Measurements from ENCODE around the gene FAM83C. TPM values are rescaled to one million over a fixed set of nuclear protein-coding genes. Genes with fewer than 3 reads are reported as not detected.
"Not testable (repeated sequence)": the region's sequence is repeated elsewhere in the genome, so short reads cannot be mapped to it uniquely, and the experiment has no call there.

Gene FAM83C
- total RNA-seq, 1 experiment from 2014 or later: not detected

- in situ Hi-C loops (cut with HindIII; ENCODE audit: low pct_unique_long_range_greater_than_20kb, low sequenced_read_pairs): no loop called here
- no peak for DNase-seq (ENCODE audit: low read depth)
Measured at GRCh38 chr20:35277127-35277526, 15.1 kb downstream of the FAM83C start.

GRCh38 chr20:35276408-35276807, 15.8 kb downstream of the FAM83C start:
- DNase-seq (ENCODE audit: low read depth): no peak
- in situ Hi-C loops (cut with HindIII; ENCODE audit: low pct_unique_long_range_greater_than_20kb, low sequenced_read_pairs): no loop called here

GRCh38 chr20:35275741-35276251, 16.4 kb downstream of the FAM83C start:
- in situ Hi-C loops (cut with HindIII; ENCODE audit: low pct_unique_long_range_greater_than_20kb, low sequenced_read_pairs): no loop called here
- no peak for DNase-seq (ENCODE audit: low read depth)

DNA sequence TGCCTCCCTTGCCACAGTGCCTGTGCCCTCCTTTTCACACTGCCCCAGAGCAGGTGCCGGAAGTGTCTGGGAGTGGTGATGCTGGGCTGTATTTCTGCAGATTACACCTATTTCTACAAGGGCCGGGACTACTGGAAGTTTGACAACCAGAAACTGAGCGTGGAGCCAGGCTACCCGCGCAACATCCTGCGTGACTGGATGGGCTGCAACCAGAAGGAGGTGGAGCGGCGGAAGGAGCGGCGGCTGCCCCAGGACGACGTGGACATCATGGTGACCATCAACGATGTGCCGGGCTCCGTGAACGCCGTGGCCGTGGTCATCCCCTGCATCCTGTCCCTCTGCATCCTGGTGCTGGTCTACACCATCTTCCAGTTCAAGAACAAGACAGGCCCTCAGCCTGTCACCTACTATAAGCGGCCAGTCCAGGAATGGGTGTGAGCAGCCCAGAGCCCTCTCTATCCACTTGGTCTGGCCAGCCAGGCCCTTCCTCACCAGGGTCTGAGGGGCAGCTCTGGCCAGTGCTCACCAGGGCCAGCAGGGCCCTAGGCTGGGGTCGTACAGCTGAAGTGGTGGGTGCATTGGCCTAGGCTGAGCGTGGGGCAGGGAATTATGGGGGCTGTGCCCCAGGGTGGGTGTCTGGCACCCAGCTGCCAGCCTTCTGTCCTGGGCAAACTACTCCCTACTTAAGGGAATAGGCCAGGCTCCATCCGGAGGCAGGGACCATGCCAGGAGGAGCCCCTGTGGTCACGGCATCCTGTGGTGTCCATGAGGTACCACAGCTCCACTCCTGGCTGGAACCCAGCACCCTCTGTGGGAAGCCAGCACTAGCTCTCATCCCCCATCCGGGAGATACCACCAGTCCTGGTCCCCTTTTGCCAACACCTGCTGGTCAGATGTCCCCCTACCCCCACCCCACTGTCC, 17.8 kb downstream of the FAM83C start:
- no peak for DNase-seq (ENCODE audit: low read depth)
- in situ Hi-C loops (cut with HindIII; ENCODE audit: low pct_unique_long_range_greater_than_20kb, low sequenced_read_pairs): no loop called here

GRCh38 chr20:35273449-35274171, 18.6 kb downstream of the FAM83C start:
- in situ Hi-C loops (cut with HindIII; ENCODE audit: low pct_unique_long_range_greater_than_20kb, low sequenced_read_pairs): no loop called here
- no peak for DNase-seq (ENCODE audit: low read depth)

- no peak for DNase-seq (ENCODE audit: low read depth)
Measured at GRCh38 chr20:35271904-35272303, 20.3 kb downstream of the FAM83C start.

DNA sequence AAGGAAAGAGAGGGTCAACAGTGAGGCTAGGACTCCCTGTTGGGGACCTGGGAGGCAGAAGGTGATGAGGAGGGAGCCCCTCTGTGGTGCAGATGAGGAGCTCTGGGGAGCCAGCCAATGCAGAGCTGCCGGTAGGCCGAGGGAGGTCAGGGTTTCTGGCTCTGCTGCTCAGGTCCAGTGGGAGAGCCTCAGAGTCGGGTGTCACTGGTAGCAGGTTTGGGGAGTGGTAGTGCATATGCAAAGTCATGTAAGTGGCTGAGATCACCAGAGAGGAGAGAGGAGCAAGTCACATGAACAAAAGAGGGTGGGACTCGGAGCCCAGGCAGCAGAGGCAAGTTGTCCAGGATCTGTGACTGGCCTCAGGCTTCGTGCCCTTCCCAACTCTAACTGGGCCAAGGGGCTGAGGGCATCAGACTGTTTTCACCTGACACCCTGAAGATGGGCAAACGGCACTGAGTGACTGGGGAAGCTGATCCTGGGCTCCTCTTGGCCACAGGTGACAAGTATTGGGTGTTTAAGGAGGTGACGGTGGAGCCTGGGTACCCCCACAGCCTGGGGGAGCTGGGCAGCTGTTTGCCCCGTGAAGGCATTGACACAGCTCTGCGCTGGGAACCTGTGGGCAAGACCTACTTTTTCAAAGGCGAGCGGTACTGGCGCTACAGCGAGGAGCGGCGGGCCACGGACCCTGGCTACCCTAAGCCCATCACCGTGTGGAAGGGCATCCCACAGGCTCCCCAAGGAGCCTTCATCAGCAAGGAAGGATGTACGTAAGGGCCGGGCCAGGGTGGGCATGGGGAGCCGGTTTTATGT, 20.9 kb downstream of the FAM83C start:
- in situ Hi-C loops (cut with HindIII; ENCODE audit: low pct_unique_long_range_greater_than_20kb, low sequenced_read_pairs): no loop called here
- peak; percentile 63 for DNase-seq (ENCODE audit: low read depth)

More at GRCh38 chr20:35271904-35272303, 20.3 kb downstream of the FAM83C start:
- in situ Hi-C loops (cut with HindIII; ENCODE audit: low pct_unique_long_range_greater_than_20kb, low sequenced_read_pairs): no loop called here

- no peak for DNase-seq (ENCODE audit: low read depth)
- in situ Hi-C loops (cut with HindIII; ENCODE audit: low pct_unique_long_range_greater_than_20kb, low sequenced_read_pairs): no loop called here
Measured at GRCh38 chr20:35270021-35270902, 22.0 kb downstream of the FAM83C start.

- peak; percentile 61 for DNase-seq (ENCODE audit: low read depth)
- in situ Hi-C loops (cut with HindIII; ENCODE audit: low pct_unique_long_range_greater_than_20kb, low sequenced_read_pairs): loop anchor here (10.0 kb wide), 1 partner anchor 74 kb away; no protein-coding TSS in a partner anchor
Measured at GRCh38 chr20:35269055-35269781, 23.0 kb downstream of the FAM83C start.

GRCh38 chr20:35267092-35267491, 25.1 kb downstream of the FAM83C start:
- in situ Hi-C loops (cut with HindIII; ENCODE audit: low pct_unique_long_range_greater_than_20kb, low sequenced_read_pairs): loop anchor here (10.0 kb wide), 1 partner anchor 72 kb away; no protein-coding TSS in a partner anchor
- DNase-seq (ENCODE audit: low read depth): no peak

DNA sequence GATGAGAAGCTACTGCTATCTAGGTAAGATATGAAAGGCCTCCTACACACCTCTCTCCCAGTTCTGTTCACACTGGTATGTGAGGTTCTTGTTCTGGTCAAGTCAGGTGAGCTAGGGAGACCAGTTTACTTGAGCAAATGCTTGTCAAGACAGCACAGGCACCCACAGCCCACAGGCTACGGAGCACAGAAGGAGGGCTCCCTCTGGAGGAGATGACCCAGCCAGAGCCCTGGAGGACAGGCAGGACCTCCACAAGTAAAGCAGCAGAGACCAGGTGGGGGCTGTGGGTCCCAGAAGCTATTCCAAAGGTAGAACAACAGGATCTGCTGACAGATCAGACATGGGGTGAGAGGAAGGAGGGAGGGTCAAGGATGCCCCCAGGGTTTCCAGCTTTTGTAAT, 27.5 kb downstream of the FAM83C start:
- DNase-seq (ENCODE audit: low read depth): peak; percentile 55
- in situ Hi-C loops (cut with HindIII; ENCODE audit: low pct_unique_long_range_greater_than_20kb, low sequenced_read_pairs): loop anchor here (10.0 kb wide), 1 partner anchor 70 kb away; no protein-coding TSS in a partner anchor

DNA sequence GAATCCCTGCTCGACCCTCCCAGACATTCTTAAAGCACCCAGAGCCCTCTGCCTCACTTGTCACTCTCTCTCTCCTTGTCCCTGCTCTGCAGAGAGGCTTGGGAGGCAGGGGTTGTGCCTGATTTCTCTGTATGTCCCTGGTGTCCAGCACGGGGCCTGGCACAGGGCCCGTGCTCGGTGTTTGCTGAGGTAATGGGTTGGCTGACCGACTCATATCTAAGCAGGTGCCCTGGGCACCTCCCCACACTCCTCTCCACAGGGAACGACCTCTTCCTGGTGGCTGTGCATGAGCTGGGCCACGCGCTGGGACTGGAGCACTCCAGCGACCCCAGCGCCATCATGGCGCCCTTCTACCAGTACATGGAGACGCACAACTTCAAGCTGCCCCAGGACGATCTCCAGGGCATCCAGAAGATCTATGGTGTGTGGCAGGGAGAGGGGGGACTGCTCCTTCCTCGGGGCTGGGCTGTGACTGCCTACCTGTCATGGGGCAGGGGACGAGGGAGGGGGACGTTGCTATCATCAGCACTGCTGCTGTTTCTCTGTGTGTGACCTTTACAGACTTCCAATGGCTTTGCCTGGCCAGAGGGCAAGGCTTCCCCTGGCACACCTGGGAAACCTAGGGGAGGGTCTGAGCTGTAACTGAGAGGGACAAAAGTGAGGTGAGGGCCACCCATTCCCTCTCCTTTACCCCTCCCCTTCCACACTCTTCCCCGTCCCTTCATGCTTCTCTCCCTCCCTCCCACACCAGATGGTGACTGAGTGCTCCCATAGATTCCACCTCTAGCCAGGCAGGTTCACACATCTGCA, 28.5 kb downstream of the FAM83C start:
- in situ Hi-C loops (cut with HindIII; ENCODE audit: low pct_unique_long_range_greater_than_20kb, low sequenced_read_pairs): loop anchor here (10.0 kb wide), 1 partner anchor 69 kb away; no protein-coding TSS in a partner anchor
- DNase-seq (ENCODE audit: low read depth): no peak

- DNase-seq (ENCODE audit: low read depth): peak; percentile 94
Measured at GRCh38 chr20:35262731-35263531, 29.3 kb downstream of the FAM83C start.

DNA sequence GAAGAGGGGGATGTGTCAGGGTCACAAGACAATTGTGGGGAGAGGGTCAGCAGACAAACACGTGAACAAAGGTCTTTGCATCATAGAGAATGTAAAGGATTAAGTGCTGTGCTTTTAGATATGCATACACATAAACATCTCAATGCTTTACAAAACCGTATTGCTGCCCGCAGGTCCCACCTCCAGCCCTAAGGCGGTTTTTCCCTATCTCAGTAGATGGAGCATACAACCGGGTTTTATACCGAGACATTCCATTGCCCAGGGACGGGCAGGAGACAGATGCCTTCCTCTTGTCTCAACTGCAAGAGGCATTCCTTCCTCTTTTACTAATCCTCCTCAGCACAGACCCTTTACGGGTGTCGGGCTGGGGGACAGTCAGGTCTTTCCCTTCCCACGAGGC, 29.9 kb downstream of the FAM83C start:
- DNase-seq (ENCODE audit: low read depth): not testable (repeated sequence)

More at GRCh38 chr20:35262731-35263531, 29.3 kb downstream of the FAM83C start:
- in situ Hi-C loops (cut with HindIII; ENCODE audit: low pct_unique_long_range_greater_than_20kb, low sequenced_read_pairs): loop anchor here (10.0 kb wide), 1 partner anchor 68 kb away; no protein-coding TSS in a partner anchor

GRCh38 chr20:35260426-35260825, 31.8 kb downstream of the FAM83C start:
- in situ Hi-C loops (cut with HindIII; ENCODE audit: low pct_unique_long_range_greater_than_20kb, low sequenced_read_pairs): loop anchor here (10.0 kb wide), 1 partner anchor 66 kb away; no protein-coding TSS in a partner anchor
- no peak for DNase-seq (ENCODE audit: low read depth)

More for the DNA sequence above, 29.9 kb downstream of the FAM83C start:
- in situ Hi-C loops (cut with HindIII; ENCODE audit: low pct_unique_long_range_greater_than_20kb, low sequenced_read_pairs): loop anchor here (10.0 kb wide), 1 partner anchor 68 kb away; no protein-coding TSS in a partner anchor

All from Caki2 (cell line).